CD14-positive monocyte (primary cell): Measurements from ENCODE around the gene DMAC2L. TPM values are rescaled to one million over a fixed set of nuclear protein-coding genes. Genes with fewer than 3 reads are reported as not detected.

Experiments used
- DNase-seq, 3 donors: peaks; one replicate each; pipeline ENCODE4 v3.0.0-alpha.2; 2011 to 2022
- H2AFZ ChIP-seq: 2 replicates; pipeline ENCODE4 v1.6.0; 2012; ENCODE audit warnings: mild to moderate bottlenecking, low read depth, low read length, inconsistent platforms; ENCODE audit not compliant: insufficient read depth, poor library complexity, severe bottlenecking
- H3K27ac ChIP-seq, 2 donors: 1 replicate in 1 of 2; 2 replicates in 1 of 2; pipeline ENCODE4 v1.5.1; 2012 to 2013; ENCODE audit warnings: low read length in 2 of 2, control low read depth in 1 of 2, inconsistent platforms in 1 of 2, low read depth in 1 of 2, mild to moderate bottlenecking in 1 of 2
- H3K27me3 ChIP-seq, 2 donors: one replicate each; pipeline versions ENCODE4 v1.6.0 to v1.6.1; 2011 to 2013; ENCODE audit warnings: low read length in 2 of 2; ENCODE audit not compliant: control insufficient read depth in 2 of 2, insufficient read depth in 2 of 2
- H3K36me3 ChIP-seq, 2 donors: replicated peaks in 1 of 2; 1 replicate in 1 of 2; 2 replicates in 1 of 2; pipeline versions ENCODE4 v1.5.1 to v1.6.1; 2012 to 2013; ENCODE audit warnings: low read length in 2 of 2, control low read depth in 1 of 2, inconsistent platforms in 1 of 2, mild to moderate bottlenecking in 1 of 2; ENCODE audit not compliant: insufficient read depth in 2 of 2, control insufficient read depth in 1 of 2
- H3K4me1 ChIP-seq, 2 donors: 1 replicate in 1 of 2; 2 replicates in 1 of 2; pipeline versions ENCODE4 v1.5.1 to v1.6.1; 2012 to 2013; ENCODE audit warnings: low read length in 2 of 2, control low read depth in 1 of 2, inconsistent platforms in 1 of 2, mild to moderate bottlenecking in 1 of 2, moderate library complexity in 1 of 2; ENCODE audit not compliant: insufficient read depth in 2 of 2, control insufficient read depth in 1 of 2
- H3K4me2 ChIP-seq: replicated peaks from 2 replicates; pipeline ENCODE3; 2012; ENCODE audit warnings: low read length, moderate library complexity, mild to moderate bottlenecking; ENCODE audit not compliant: poor library complexity, severe bottlenecking; ENCODE audit errors: extremely low read depth
- H3K4me3 ChIP-seq, 3 experiments: fragments of 200-600 bp in 1 of 3; sonication (generic) in 1 of 3; replicated peaks in 1 of 3; 1 replicate in 2 of 3; 2 replicates in 1 of 3; pipeline ENCODE4 v1.5.1; 2011 to 2013; ENCODE audit warnings: low read length in 3 of 3, mild to moderate bottlenecking in 3 of 3, control low read depth in 2 of 3, low read depth in 2 of 3, inconsistent platforms in 1 of 3, moderate library complexity in 1 of 3
- H3K79me2 ChIP-seq: 2 replicates; pipeline ENCODE4 v1.6.0; 2012; ENCODE audit warnings: mild to moderate bottlenecking, control low read depth, inconsistent platforms, low read length, moderate library complexity; ENCODE audit not compliant: insufficient read depth
- H3K9ac ChIP-seq: 2 replicates; pipeline ENCODE4 v1.6.0; 2017; ENCODE audit warnings: low read length, mild to moderate bottlenecking; ENCODE audit not compliant: insufficient read depth, poor library complexity, severe bottlenecking
- H3K9me3 ChIP-seq, 2 donors: replicated peaks in 1 of 2; 1 replicate in 1 of 2; 2 replicates in 1 of 2; pipeline versions ENCODE4 v1.5.1 to v1.6.1; 2012 to 2013; ENCODE audit warnings: low read length in 2 of 2, control low read depth in 1 of 2; ENCODE audit not compliant: control insufficient read depth in 1 of 2, insufficient read depth in 1 of 2
- H4K20me1 ChIP-seq: 2 replicates; pipeline ENCODE4 v1.6.0; 2012; ENCODE audit warnings: mild to moderate bottlenecking, low read length, control low read depth, moderate library complexity; ENCODE audit not compliant: insufficient read depth
- H3K27ac Mint-ChIP-seq, 7 donors: one replicate each; pipeline ENCODE4 v1.8.0; 2020; ENCODE audit warnings: mild to moderate bottlenecking in 7 of 7, mixed read lengths in 7 of 7, moderate library complexity in 6 of 7, inconsistent platforms in 2 of 7
- H3K27me3 Mint-ChIP-seq, 3 donors: one replicate each; pipeline ENCODE4 v1.8.0; 2021 to 2022; ENCODE audit warnings: low read depth in 3 of 3, mild to moderate bottlenecking in 3 of 3, mixed read lengths in 3 of 3, moderate library complexity in 3 of 3, inconsistent platforms in 1 of 3
- H3K36me3 Mint-ChIP-seq, 2 donors: one replicate each; pipeline ENCODE4 v1.8.0; 2020; ENCODE audit warnings: mixed read lengths in 2 of 2, inconsistent platforms in 1 of 2, mild to moderate bottlenecking in 1 of 2
- H3K4me1 Mint-ChIP-seq: one replicate; pipeline ENCODE4 v1.8.0; 2020; ENCODE audit warnings: mild to moderate bottlenecking, mixed read lengths
- H3K4me3 Mint-ChIP-seq, 2 donors: one replicate each; pipeline ENCODE4 v1.8.0; 2020; ENCODE audit warnings: mild to moderate bottlenecking in 2 of 2, mixed read lengths in 2 of 2, moderate library complexity in 1 of 2
- H3K9me3 Mint-ChIP-seq, 7 donors: one replicate each; pipeline ENCODE4 v1.8.0; 2020 to 2022; ENCODE audit warnings: mixed read lengths in 7 of 7, mild to moderate bottlenecking in 6 of 7, moderate library complexity in 6 of 7, inconsistent platforms in 2 of 7
- WGBS: methylation state at CpG from one replicate; pipeline ENCODE4 v1.1.5; 2013; ENCODE audit warnings: missing lambda C conversion rate; ENCODE audit not compliant: insufficient coverage; 5-methylcytosine and 5-hydroxymethylcytosine counted together
- intact Hi-C, 2 donors: fragments of 100-400 bp; cut with micrococcal nuclease; formaldehyde crosslinking; loops; one replicate each; pipeline versions ENCODE4 v1.15.0 to v1.15.1; 2023
- polyA plus RNA-seq, 3 donors: library from polyadenylated mRNA; depleted of rRNA in 1 of 3; unstranded in 2 of 3; stranded (reverse) in 1 of 3; fragments of 300-500 nt in 2 of 3; fragments of >200 nt in 1 of 3; fragmentation: Illumina TruSeq in 2 of 3; gene quantifications; 1 replicate in 2 of 3; 2 replicates in 1 of 3; pipeline ENCODE4 v1.2.3, GENCODE V29; 2012 to 2021
- TF ChIP-seq, protein P1 (sequence below): fragments of 200-600 bp; IDR thresholded peaks from one replicate; pipeline ENCODE4 v1.8.0; 2022; ENCODE audit warnings: antibody characterized with exemption, mild to moderate bottlenecking

Gene DMAC2L
- polyA plus RNA-seq, 3 donors = 13.4 to 17.3 (median 16.4) TPM

DNA sequence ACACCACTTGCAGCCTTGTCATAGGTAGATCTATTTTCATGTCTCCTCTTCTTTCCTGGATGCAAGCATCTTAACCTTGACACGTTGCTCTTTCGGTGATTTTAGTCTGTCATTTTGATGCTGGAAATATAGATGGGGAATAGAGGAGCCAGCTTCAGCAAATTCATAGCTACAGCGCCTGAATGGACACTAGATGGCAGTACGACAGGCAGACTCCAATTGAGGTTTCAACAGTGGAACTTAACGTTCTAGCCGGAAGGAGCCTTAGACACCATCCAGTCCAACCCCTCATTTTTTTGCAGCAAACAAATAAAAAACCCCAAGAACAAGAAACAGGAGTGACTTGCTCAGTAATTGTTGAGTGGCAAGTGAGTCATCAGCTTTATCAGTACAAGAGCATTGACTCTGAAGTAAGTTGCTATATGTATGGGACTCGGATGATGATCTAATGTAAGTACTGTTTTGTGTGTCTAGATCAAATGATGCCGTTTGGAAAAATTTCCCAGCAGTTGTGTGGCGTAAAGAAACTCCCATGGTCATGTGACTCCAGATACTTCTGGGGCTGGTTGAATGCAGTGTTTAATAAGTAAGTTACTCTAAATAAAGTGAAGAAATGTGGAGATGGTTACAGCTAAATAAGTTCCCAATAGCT is 9.0 kb downstream of the DMAC2L start:
- Histone ChIP-seq H3K4me1 (peaks cover 3 to 20% of the 10 kb centered on the region in 2 donors), H3K36me3 (peaks cover 24 to 38% of the 10 kb centered on the region in 2 donors), H3K9me3 (no peaks in the 10 kb centered on the region), H3K27me3 (no peaks in the 10 kb centered on the region), H4K20me1 (peaks cover 24% of the 10 kb centered on the region), H3K4me2 (peak overlapping the region; percentile 24), H3K9ac (no peak overlapping the region), H3K4me3 (no peak overlapping the region), H3K79me2 (peaks cover 19% of the 10 kb centered on the region), H3K27ac (peak overlapping the region in 1 of 2 donors; percentile 40), H2AFZ (no peak overlapping the region)
- peaks cover 32 to 33% of the 10 kb centered on the region in 2 donors for H3K36me3 Mint-ChIP-seq
- TF ChIP-seq, protein P1, sequence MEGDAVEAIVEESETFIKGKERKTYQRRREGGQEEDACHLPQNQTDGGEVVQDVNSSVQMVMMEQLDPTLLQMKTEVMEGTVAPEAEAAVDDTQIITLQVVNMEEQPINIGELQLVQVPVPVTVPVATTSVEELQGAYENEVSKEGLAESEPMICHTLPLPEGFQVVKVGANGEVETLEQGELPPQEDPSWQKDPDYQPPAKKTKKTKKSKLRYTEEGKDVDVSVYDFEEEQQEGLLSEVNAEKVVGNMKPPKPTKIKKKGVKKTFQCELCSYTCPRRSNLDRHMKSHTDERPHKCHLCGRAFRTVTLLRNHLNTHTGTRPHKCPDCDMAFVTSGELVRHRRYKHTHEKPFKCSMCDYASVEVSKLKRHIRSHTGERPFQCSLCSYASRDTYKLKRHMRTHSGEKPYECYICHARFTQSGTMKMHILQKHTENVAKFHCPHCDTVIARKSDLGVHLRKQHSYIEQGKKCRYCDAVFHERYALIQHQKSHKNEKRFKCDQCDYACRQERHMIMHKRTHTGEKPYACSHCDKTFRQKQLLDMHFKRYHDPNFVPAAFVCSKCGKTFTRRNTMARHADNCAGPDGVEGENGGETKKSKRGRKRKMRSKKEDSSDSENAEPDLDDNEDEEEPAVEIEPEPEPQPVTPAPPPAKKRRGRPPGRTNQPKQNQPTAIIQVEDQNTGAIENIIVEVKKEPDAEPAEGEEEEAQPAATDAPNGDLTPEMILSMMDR = peak; percentile 82
- H3K27me3 Mint-ChIP-seq = no peaks in the 10 kb centered on the region
- no peak overlapping the region for H3K27ac Mint-ChIP-seq
- WGBS = 32% methylated on average over 3 of the region's 9 CpGs
- intact Hi-C loops = no loop called here
- H3K4me3 Mint-ChIP-seq = no peak overlapping the region
- peak; percentile 67 to 87 (median 80) for DNase-seq
- peaks cover 18% of the 10 kb centered on the region for H3K4me1 Mint-ChIP-seq
- peaks cover 0 to under 1% (median 0%) of the 10 kb centered on the region in 7 donors for H3K9me3 Mint-ChIP-seq

DNA sequence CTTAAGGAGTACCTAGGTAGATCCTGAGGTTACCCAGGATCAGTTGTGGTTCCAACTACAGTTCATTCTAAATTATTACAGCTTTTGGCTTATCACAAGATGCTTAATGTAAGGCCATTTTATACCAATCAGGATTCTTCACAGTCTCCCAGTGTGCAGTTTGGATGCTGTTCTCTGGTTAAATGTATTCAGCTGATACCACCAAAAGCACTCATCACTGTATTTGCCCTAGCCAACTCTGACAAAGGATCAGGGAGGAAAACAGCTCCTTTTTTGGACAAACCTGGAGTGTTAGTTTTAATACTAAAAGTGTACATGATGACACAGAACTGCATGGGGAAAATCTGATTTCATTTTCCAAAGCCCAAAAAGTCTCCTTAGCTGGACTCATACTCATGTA is 19.5 kb downstream of the DMAC2L start:
- H3K4me3 Mint-ChIP-seq = no peak overlapping the region
- no peaks in the 10 kb centered on the region for H3K27me3 Mint-ChIP-seq
- H2AFZ ChIP-seq = no peak overlapping the region
- intact Hi-C loops = no loop called here
- H3K36me3 Mint-ChIP-seq = peaks cover 45 to 54% of the 10 kb centered on the region in 2 donors
- H3K27me3 ChIP-seq = no peaks in the 10 kb centered on the region
- TF ChIP-seq, protein P1 = no peak
- no peaks in the 10 kb centered on the region for H3K9me3 Mint-ChIP-seq
- peaks cover 42 to 72% of the 10 kb centered on the region in 2 donors for H3K36me3 ChIP-seq
- no peaks in the 10 kb centered on the region for H3K79me2 ChIP-seq
- no peak overlapping the region for H3K4me3 ChIP-seq
- no peaks in the 10 kb centered on the region for H3K9me3 ChIP-seq
- no peaks in the 10 kb centered on the region for H3K4me1 ChIP-seq
- no peak overlapping the region for H3K9ac ChIP-seq
- peaks cover 10% of the 10 kb centered on the region for H3K4me1 Mint-ChIP-seq
- no peak for DNase-seq
- H3K4me2 ChIP-seq = no peak overlapping the region
- H3K27ac ChIP-seq = no peak overlapping the region
- no peaks in the 10 kb centered on the region for H4K20me1 ChIP-seq
- peak overlapping the region in 1 of 7 donors; percentile 36 for H3K27ac Mint-ChIP-seq
